GM21717 (cell line): Measurements from ENCODE around the gene LAD1.
A peak's percentile ranks its signal among the peaks of the same experiment; 100 is the strongest.

Experiments
- ATAC-seq: cut with Tn5 transposase; IDR thresholded peaks from one replicate; pipeline ENCODE4 v1.9.1; 2021; ENCODE audit warnings: mild to moderate bottlenecking, moderate library complexity; ENCODE audit not compliant: unreplicated experiment

Gene LAD1

GRCh38 chr1:201419256-201419655, 20.1 kb upstream of the LAD1 start:
- no peak for ATAC-seq

GRCh38 chr1:201418461-201418860, 19.3 kb upstream of the LAD1 start:
- ATAC-seq: no peak

GRCh38 chr1:201414051-201414738, 15.1 kb upstream of the LAD1 start:
- no peak for ATAC-seq

GRCh38 chr1:201411292-201411691, 12.2 kb upstream of the LAD1 start:
- no peak for ATAC-seq

- ATAC-seq: no peak
Observed at GRCh38 chr1:201409440-201409839, 10.3 kb upstream of the LAD1 start.

GRCh38 chr1:201408834-201409200, 9.7 kb upstream of the LAD1 start:
- no peak for ATAC-seq

- no peak for ATAC-seq
Observed at GRCh38 chr1:201408176-201408833, 9.2 kb upstream of the LAD1 start.

- no peak for ATAC-seq
Observed at GRCh38 chr1:201406831-201407406, 7.8 kb upstream of the LAD1 start.

- no peak for ATAC-seq
Observed at GRCh38 chr1:201405484-201405831, 6.3 kb upstream of the LAD1 start.

- no peak for ATAC-seq
Observed at GRCh38 chr1:201404722-201405483, 5.8 kb upstream of the LAD1 start.

- peak; percentile 42 for ATAC-seq
Observed at GRCh38 chr1:201404055-201404454, 4.9 kb upstream of the LAD1 start.

- no peak for ATAC-seq
Observed at GRCh38 chr1:201403359-201403758, 4.2 kb upstream of the LAD1 start.

- no peak for ATAC-seq
Observed at GRCh38 chr1:201401700-201402099, 2.6 kb upstream of the LAD1 start.

GRCh38 chr1:201400852-201401230, 1.7 kb upstream of the LAD1 start:
- ATAC-seq: no peak

- no peak for ATAC-seq
Observed at GRCh38 chr1:201400212-201400851, 1.2 kb upstream of the LAD1 start.

GRCh38 chr1:201399352-201400126, 415 bp upstream of the LAD1 start:
- ATAC-seq: no peak

GRCh38 chr1:201397675-201398074, 1.4 kb downstream of the LAD1 start:
- ATAC-seq: no peak

- no peak for ATAC-seq
Observed at GRCh38 chr1:201396861-201397464, 2.2 kb downstream of the LAD1 start.

- no peak for ATAC-seq
Observed at GRCh38 chr1:201395936-201396335, 3.2 kb downstream of the LAD1 start.

- no peak for ATAC-seq
Observed at GRCh38 chr1:201394591-201394990, 4.5 kb downstream of the LAD1 start.
